Fibroblast of skin of abdomen (primary cell): ENCODE data around the gene GRB14.
A peak's percentile ranks its signal among the peaks of the same experiment; 100 is the strongest.
"Not testable (repeated sequence)": the region's sequence is repeated elsewhere in the genome, so short reads cannot be mapped to it uniquely, and the experiment has no call there.

Experiments used
- DNase-seq: peaks from one replicate; pipeline ENCODE4 v3.0.0-alpha.2; 2013

Gene GRB14

GRCh38 chr2:164554487-164554886 is 66.8 kb downstream of the GRB14 start:
- DNase-seq = no peak

- no peak for DNase-seq
Measured at GRCh38 chr2:164551519-164551918, 69.8 kb downstream of the GRB14 start.

GRCh38 chr2:164549705-164550104 is 71.6 kb downstream of the GRB14 start:
- not testable (repeated sequence) for DNase-seq

GRCh38 chr2:164545484-164545883 is 75.8 kb downstream of the GRB14 start:
- no peak for DNase-seq

GRCh38 chr2:164542581-164543021 is 78.7 kb downstream of the GRB14 start:
- DNase-seq = peak; percentile 94

GRCh38 chr2:164538240-164538866 is 82.9 kb downstream of the GRB14 start:
- DNase-seq = peak; percentile 44

- no peak for DNase-seq
Measured at GRCh38 chr2:164535280-164536025, 85.8 kb downstream of the GRB14 start.

GRCh38 chr2:164530464-164530863 is 90.8 kb downstream of the GRB14 start:
- DNase-seq = no peak

- DNase-seq = no peak
Measured at GRCh38 chr2:164523726-164524125, 97.6 kb downstream of the GRB14 start.

- DNase-seq = peak; percentile 69
Measured at GRCh38 chr2:164523009-164523408, 98.3 kb downstream of the GRB14 start.

- no peak for DNase-seq
Measured at GRCh38 chr2:164522561-164522981, 98.7 kb downstream of the GRB14 start.

GRCh38 chr2:164515734-164516133 is 105.5 kb downstream of the GRB14 start:
- DNase-seq = no peak

- DNase-seq = no peak
Measured at GRCh38 chr2:164515030-164515429, 106.3 kb downstream of the GRB14 start.

GRCh38 chr2:164514491-164514890 is 106.8 kb downstream of the GRB14 start:
- DNase-seq = peak; percentile 36

- DNase-seq = no peak
Measured at GRCh38 chr2:164512871-164513270, 108.4 kb downstream of the GRB14 start.

- no peak for DNase-seq
Measured at GRCh38 chr2:164511738-164512137, 109.5 kb downstream of the GRB14 start.

- no peak for DNase-seq
Measured at GRCh38 chr2:164510895-164511294, 110.4 kb downstream of the GRB14 start.

GRCh38 chr2:164509137-164509877 is 112.0 kb downstream of the GRB14 start:
- DNase-seq = no peak

- no peak for DNase-seq
Measured at GRCh38 chr2:164504253-164504652, 117.0 kb downstream of the GRB14 start.

- DNase-seq = no peak
Measured at GRCh38 chr2:164498836-164499235, 122.4 kb downstream of the GRB14 start.

- DNase-seq = no peak
Measured at GRCh38 chr2:164496881-164497280, 124.4 kb downstream of the GRB14 start.

- no peak for DNase-seq
Measured at GRCh38 chr2:164496421-164496820, 124.9 kb downstream of the GRB14 start.

- peak; percentile 64 for DNase-seq
Measured at GRCh38 chr2:164495491-164496223, 125.6 kb downstream of the GRB14 start.
